Limb (tissue), 2 donors: Measurements from ENCODE around the gene HJV.

ENCODE experiments used
- DNase-seq, 2 donors: peaks; one replicate each; pipeline ENCODE4 v3.0.0-alpha.2; 2016; ENCODE audit errors: extremely low spot score in 2 of 2

The HJV gene

GRCh38 chr1:145977016-145977415 lies 44.5 kb downstream of the HJV start:
- no peak for DNase-seq

GRCh38 chr1:145975216-145975615 lies 46.3 kb downstream of the HJV start:
- no peak for DNase-seq

- DNase-seq: no peak
Observed at GRCh38 chr1:145974721-145975120, 46.8 kb downstream of the HJV start.

GRCh38 chr1:145972580-145972979 lies 49.0 kb downstream of the HJV start:
- no peak for DNase-seq
